ENCODE measurements around the gene FOXL3. TPM values are rescaled to one million over a fixed set of nuclear protein-coding genes. Genes with fewer than 3 reads are reported as not detected.

FOXL3 gene
- total and polyA plus RNA-seq, 2 experiments from 2014 or later = not detected

DNA sequence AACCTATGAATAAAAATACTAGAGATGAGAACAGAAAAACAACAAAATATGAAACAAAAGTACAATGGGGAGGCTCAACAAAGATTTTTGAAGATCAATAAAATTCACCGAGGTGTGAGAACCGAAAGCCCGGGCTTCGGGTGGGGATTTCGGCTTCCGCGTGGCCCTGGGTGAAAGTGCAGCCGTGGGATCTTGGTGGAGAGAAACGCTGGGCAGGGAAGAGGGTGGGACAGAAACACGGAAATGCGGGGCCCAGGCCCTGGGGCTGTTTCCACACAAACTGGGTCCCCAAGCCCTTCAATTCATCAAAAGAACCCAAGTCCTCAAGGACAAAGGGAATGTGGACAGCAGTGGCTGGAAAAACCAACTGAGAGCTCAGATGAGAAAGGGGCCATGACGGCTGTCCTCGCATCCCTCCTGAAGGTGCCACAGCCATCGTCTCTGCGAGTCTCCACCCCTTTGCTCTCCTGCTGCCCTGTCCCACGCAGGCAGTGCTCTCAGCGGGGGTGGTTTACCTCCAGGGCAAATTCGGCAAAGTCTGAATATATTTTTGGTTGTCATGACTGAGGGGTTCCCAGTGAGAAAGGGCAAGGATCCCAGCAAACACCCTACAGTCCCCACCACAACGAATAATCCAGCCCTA, 19.7 kb downstream of the FOXL3 start:
- H3K9me3 Mint-ChIP-seq = peaks cover 47% of the 10 kb centered on the region
- no peak for DNase-seq (ENCODE audit: low spot score)
- H3K4me3 ChIP-seq = no peak overlapping the region
- peaks cover 17% of the 10 kb centered on the region for H3K36me3 Mint-ChIP-seq (ENCODE audit: low read depth)
- H3K4me1 ChIP-seq (ENCODE audit: insufficient read depth) = no peaks in the 10 kb centered on the region
- H3F3A ChIP-seq (replicated peaks; ENCODE audit: low read depth) = no peaks in the 10 kb centered on the region
- no peaks in the 10 kb centered on the region for H3K36me3 ChIP-seq (ENCODE audit: insufficient read depth)
- TF ChIP-seq CREB1 (CRISPR knock-in tag; IDR thresholded peaks at IDR 0.05; ENCODE audit: low read depth) = no peak
- H3K4me3 Mint-ChIP-seq = no peak overlapping the region
- no peaks in the 10 kb centered on the region for H3K79me2 ChIP-seq (replicated peaks; ENCODE audit: insufficient read depth)
- H3K4me2 ChIP-seq = no peak overlapping the region
- H2AFZ ChIP-seq = no peak overlapping the region
- no peak for ATAC-seq
- no peaks in the 10 kb centered on the region; the same call in 2 of the 3 replicates for H3K4me1 Mint-ChIP-seq
- H3K27me3 Mint-ChIP-seq (ENCODE audit: insufficient read depth, low read depth, poor library complexity) = peaks cover 2% of the 10 kb centered on the region
- no peaks in the 10 kb centered on the region for H3K9me2 ChIP-seq (ENCODE audit: insufficient read depth)
- H3K27ac Mint-ChIP-seq = no peak overlapping the region
- no peaks in the 10 kb centered on the region for H4K20me1 ChIP-seq (replicated peaks; ENCODE audit: insufficient read depth)
- no peaks in the 10 kb centered on the region for H3K27me3 ChIP-seq (ENCODE audit: insufficient read depth)
- no peak overlapping the region for H3K27ac ChIP-seq (ENCODE audit: low read depth)

DNA sequence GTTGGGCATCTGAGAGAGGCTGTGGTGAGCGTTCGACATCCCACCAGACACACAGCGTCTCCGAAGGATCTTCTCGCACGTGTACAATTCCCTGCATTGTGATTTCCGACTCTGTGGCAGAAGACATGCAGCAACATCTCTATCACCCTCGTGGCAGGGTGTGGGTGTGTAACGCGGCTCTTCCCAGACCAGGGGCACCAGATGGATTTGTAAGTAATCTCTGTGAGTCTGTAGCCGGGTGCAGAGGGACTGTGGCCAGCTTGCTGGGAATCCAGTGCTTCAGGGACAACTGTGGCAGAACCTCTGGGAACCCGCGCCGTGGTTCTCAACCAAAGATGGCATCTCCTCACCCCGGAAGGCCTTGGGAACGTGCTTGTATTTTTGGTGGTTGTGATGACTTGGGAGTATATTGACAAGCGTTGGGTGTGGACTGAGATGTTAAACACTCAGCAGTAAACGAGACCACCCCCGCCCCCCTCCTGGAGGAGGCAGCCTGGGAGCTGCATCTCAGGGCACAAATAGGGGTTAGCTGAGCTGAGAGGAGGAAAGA, 21.2 kb downstream of the FOXL3 start:
- Histone ChIP-seq H4K20me1 (replicated peaks; ENCODE audit: insufficient read depth) (no peaks in the 10 kb centered on the region), H3K79me2 (replicated peaks; ENCODE audit: insufficient read depth) (no peaks in the 10 kb centered on the region), H3K27ac (ENCODE audit: low read depth) (no peak overlapping the region), H3K4me3 (no peak overlapping the region), H3K4me1 (ENCODE audit: insufficient read depth) (no peaks in the 10 kb centered on the region), H3K9me2 (ENCODE audit: insufficient read depth) (no peaks in the 10 kb centered on the region), H2AFZ (no peak overlapping the region), H3K27me3 (ENCODE audit: insufficient read depth) (no peaks in the 10 kb centered on the region), H3K36me3 (ENCODE audit: insufficient read depth) (no peaks in the 10 kb centered on the region), H3F3A (replicated peaks; ENCODE audit: low read depth) (no peaks in the 10 kb centered on the region), H3K4me2 (no peak overlapping the region)
- peaks cover 48% of the 10 kb centered on the region for H3K9me3 Mint-ChIP-seq
- H3K36me3 Mint-ChIP-seq (ENCODE audit: low read depth) = peaks cover 19% of the 10 kb centered on the region
- H3K4me3 Mint-ChIP-seq = no peak overlapping the region
- peaks cover 2% of the 10 kb centered on the region for H3K27me3 Mint-ChIP-seq (ENCODE audit: insufficient read depth, low read depth, poor library complexity)
- H3K27ac Mint-ChIP-seq = no peak overlapping the region
- no peaks in the 10 kb centered on the region; the same call in 2 of the 3 replicates for H3K4me1 Mint-ChIP-seq
- DNase-seq (ENCODE audit: low spot score) = no peak
- ATAC-seq = no peak
- TF ChIP-seq JUNB (IDR thresholded peaks at IDR 0.05; ENCODE audit: unreplicated experiment) = no peak
- TF ChIP-seq STAT1 (IDR thresholded peaks at IDR 0.05; ENCODE audit: unreplicated experiment) = no peak
- TF ChIP-seq, protein P1, sequence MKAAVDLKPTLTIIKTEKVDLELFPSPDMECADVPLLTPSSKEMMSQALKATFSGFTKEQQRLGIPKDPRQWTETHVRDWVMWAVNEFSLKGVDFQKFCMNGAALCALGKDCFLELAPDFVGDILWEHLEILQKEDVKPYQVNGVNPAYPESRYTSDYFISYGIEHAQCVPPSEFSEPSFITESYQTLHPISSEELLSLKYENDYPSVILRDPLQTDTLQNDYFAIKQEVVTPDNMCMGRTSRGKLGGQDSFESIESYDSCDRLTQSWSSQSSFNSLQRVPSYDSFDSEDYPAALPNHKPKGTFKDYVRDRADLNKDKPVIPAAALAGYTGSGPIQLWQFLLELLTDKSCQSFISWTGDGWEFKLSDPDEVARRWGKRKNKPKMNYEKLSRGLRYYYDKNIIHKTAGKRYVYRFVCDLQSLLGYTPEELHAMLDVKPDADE (IDR thresholded peaks at IDR 0.05) = no peak
- no peak for TF ChIP-seq EZH2phosphoT487 (IDR thresholded peaks at IDR 0.05; ENCODE audit: unreplicated experiment)
- no peak for TF ChIP-seq POLR2AphosphoS5 (IDR thresholded peaks at IDR 0.05; ENCODE audit: low read depth)
- no peak for TF ChIP-seq ZNF331 (CRISPR knock-in tag; IDR thresholded peaks at IDR 0.05; ENCODE audit: low read depth)
- no peak for TF ChIP-seq EZH2 (IDR thresholded peaks at IDR 0.05; ENCODE audit: low read depth, unreplicated experiment)
- TF ChIP-seq ZNF114 (CRISPR knock-in tag; IDR thresholded peaks at IDR 0.05) = no peak
- TF ChIP-seq, protein P2, sequence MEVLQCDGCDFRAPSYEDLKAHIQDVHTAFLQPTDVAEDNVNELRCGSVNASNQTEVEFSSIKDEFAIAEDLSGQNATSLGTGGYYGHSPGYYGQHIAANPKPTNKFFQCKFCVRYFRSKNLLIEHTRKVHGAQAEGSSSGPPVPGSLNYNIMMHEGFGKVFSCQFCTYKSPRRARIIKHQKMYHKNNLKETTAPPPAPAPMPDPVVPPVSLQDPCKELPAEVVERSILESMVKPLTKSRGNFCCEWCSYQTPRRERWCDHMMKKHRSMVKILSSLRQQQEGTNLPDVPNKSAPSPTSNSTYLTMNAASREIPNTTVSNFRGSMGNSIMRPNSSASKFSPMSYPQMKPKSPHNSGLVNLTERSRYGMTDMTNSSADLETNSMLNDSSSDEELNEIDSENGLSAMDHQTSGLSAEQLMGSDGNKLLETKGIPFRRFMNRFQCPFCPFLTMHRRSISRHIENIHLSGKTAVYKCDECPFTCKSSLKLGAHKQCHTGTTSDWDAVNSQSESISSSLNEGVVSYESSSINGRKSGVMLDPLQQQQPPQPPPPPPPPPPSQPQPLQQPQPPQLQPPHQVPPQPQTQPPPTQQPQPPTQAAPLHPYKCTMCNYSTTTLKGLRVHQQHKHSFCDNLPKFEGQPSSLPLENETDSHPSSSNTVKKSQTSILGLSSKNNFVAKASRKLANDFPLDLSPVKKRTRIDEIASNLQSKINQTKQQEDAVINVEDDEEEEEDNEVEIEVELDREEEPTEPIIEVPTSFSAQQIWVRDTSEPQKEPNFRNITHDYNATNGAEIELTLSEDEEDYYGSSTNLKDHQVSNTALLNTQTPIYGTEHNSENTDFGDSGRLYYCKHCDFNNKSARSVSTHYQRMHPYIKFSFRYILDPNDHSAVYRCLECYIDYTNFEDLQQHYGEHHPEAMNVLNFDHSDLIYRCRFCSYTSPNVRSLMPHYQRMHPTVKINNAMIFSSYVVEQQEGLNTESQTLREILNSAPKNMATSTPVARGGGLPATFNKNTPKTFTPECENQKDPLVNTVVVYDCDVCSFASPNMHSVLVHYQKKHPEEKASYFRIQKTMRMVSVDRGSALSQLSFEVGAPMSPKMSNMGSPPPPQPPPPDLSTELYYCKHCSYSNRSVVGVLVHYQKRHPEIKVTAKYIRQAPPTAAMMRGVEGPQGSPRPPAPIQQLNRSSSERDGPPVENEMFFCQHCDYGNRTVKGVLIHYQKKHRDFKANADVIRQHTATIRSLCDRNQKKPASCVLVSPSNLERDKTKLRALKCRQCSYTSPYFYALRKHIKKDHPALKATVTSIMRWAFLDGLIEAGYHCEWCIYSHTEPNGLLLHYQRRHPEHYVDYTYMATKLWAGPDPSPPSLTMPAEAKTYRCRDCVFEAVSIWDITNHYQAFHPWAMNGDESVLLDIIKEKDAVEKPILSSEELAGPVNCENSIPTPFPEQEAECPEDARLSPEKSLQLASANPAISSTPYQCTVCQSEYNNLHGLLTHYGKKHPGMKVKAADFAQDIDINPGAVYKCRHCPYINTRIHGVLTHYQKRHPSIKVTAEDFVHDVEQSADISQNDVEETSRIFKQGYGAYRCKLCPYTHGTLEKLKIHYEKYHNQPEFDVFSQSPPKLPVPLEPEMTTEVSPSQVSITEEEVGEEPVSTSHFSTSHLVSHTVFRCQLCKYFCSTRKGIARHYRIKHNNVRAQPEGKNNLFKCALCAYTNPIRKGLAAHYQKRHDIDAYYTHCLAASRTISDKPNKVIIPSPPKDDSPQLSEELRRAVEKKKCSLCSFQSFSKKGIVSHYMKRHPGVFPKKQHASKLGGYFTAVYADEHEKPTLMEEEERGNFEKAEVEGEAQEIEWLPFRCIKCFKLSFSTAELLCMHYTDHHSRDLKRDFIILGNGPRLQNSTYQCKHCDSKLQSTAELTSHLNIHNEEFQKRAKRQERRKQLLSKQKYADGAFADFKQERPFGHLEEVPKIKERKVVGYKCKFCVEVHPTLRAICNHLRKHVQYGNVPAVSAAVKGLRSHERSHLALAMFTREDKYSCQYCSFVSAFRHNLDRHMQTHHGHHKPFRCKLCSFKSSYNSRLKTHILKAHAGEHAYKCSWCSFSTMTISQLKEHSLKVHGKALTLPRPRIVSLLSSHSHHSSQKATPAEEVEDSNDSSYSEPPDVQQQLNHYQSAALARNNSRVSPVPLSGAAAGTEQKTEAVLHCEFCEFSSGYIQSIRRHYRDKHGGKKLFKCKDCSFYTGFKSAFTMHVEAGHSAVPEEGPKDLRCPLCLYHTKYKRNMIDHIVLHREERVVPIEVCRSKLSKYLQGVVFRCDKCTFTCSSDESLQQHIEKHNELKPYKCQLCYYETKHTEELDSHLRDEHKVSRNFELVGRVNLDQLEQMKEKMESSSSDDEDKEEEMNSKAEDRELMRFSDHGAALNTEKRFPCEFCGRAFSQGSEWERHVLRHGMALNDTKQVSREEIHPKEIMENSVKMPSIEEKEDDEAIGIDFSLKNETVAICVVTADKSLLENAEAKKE (CRISPR knock-in tag; IDR thresholded peaks at IDR 0.05) = no peak
- TF ChIP-seq, protein P3, sequence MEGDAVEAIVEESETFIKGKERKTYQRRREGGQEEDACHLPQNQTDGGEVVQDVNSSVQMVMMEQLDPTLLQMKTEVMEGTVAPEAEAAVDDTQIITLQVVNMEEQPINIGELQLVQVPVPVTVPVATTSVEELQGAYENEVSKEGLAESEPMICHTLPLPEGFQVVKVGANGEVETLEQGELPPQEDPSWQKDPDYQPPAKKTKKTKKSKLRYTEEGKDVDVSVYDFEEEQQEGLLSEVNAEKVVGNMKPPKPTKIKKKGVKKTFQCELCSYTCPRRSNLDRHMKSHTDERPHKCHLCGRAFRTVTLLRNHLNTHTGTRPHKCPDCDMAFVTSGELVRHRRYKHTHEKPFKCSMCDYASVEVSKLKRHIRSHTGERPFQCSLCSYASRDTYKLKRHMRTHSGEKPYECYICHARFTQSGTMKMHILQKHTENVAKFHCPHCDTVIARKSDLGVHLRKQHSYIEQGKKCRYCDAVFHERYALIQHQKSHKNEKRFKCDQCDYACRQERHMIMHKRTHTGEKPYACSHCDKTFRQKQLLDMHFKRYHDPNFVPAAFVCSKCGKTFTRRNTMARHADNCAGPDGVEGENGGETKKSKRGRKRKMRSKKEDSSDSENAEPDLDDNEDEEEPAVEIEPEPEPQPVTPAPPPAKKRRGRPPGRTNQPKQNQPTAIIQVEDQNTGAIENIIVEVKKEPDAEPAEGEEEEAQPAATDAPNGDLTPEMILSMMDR (conservative IDR thresholded peaks at IDR 0.05; ENCODE audit: low read depth in 2 of 2) = no peak
- TF ChIP-seq CREB1 (CRISPR knock-in tag; IDR thresholded peaks at IDR 0.05; ENCODE audit: low read depth) = no peak

All from GM23338 (cell line).